Panc1 (cell line): Measurements from ENCODE around the gene ELAVL4. TPM values are rescaled to one million over a fixed set of nuclear protein-coding genes. Genes with fewer than 3 reads are reported as not detected.

Source experiments
- ATAC-seq: fragments of 200-7000 bp; cut with Tn5 transposase; 2 replicates; pipeline ENCODE4 v1.9.1; 2020; ENCODE audit warnings: mild to moderate bottlenecking, moderate library complexity
- BruUV-seq: library from RNA; stranded (reverse); fragments of 400-500 nt; replicated peaks from 2 replicates; lab custom pipeline; 2021; lab: Mats Ljungman, UMichigan
- CTCF ChIA-PET: fragments of 300-600 bp; sonication (Branson Sonifier 250); formaldehyde crosslinking; loops from one replicate; lab custom pipeline; 2022; ENCODE audit warnings: antibody characterized with exemption; lab: Charles Lee
- POLR2A ChIA-PET: fragments of 300-600 bp; sonication (Branson Sonifier 250); formaldehyde crosslinking; loops from one replicate; lab custom pipeline; 2022; ENCODE audit warnings: antibody characterized with exemption; lab: Charles Lee
- DNase-seq: peaks from one replicate; pipeline ENCODE4 v3.0.0-alpha.2; 2010; ENCODE audit warnings: low read depth, low spot score
- H3K27ac ChIP-seq: 2 replicates; pipeline ENCODE4 v1.5.1; 2011; ENCODE audit warnings: mild to moderate bottlenecking, low read length, inconsistent platforms
- H3K27me3 ChIP-seq: fragments of 200-500 bp; sonication (Bioruptor generic); 2 replicates; pipeline ENCODE4 v1.6.0; 2014; ENCODE audit warnings: low read length, inconsistent platforms; ENCODE audit not compliant: control insufficient read depth, insufficient read depth
- H3K36me3 ChIP-seq: fragments of 200-500 bp; sonication (Bioruptor generic); 2 replicates; pipeline ENCODE4 v1.5.1; 2014; ENCODE audit warnings: inconsistent platforms, mild to moderate bottlenecking, low read length, moderate library complexity; ENCODE audit not compliant: control insufficient read depth, insufficient read depth
- H3K4me1 ChIP-seq: 2 replicates; pipeline ENCODE4 v1.5.1; 2011; ENCODE audit warnings: inconsistent platforms, mild to moderate bottlenecking, low read length, moderate library complexity; ENCODE audit not compliant: control insufficient read depth, insufficient read depth
- H3K4me3 ChIP-seq, 2 experiments: 2 replicates each; pipeline ENCODE4 v1.5.1; 2011 to 2012; ENCODE audit warnings: low read depth in 2 of 2, low read length in 2 of 2, mild to moderate bottlenecking in 2 of 2, inconsistent platforms in 1 of 2, moderate library complexity in 1 of 2
- H3K9me3 ChIP-seq: fragments of 200-500 bp; sonication (Bioruptor generic); 2 replicates; pipeline ENCODE4 v1.5.1; 2014; ENCODE audit warnings: low read depth, mild to moderate bottlenecking, inconsistent platforms, low read length, moderate library complexity; ENCODE audit not compliant: control insufficient read depth, insufficient read depth
- CTCF ChIP-seq: fragments of 450-650 bp; IDR thresholded peaks from 2 replicates; pipeline ENCODE4 v1.5.1; 2017; ENCODE audit warnings: mild to moderate bottlenecking
- POLR2AphosphoS5 ChIP-seq: IDR thresholded peaks from 2 replicates; pipeline ENCODE4 v1.6.1; 2012; ENCODE audit warnings: mild to moderate bottlenecking, low read depth, low read length, moderate library complexity
- REST ChIP-seq, 2 experiments: IDR thresholded peaks; 2 replicates each; pipeline ENCODE4 v1.6.1; 2011 to 2012; ENCODE audit warnings: low read depth in 2 of 2, control low read depth in 1 of 2, low read length in 1 of 2, mild to moderate bottlenecking in 1 of 2, moderate library complexity in 1 of 2; ENCODE audit not compliant: insufficient read depth in 1 of 2
- SIN3A ChIP-seq: IDR thresholded peaks from 2 replicates; pipeline ENCODE4 v1.6.1; 2012; ENCODE audit warnings: low read depth, mild to moderate bottlenecking, low read length, moderate library complexity, borderline replicate concordance; ENCODE audit not compliant: insufficient read depth
- TCF7L2 ChIP-seq: IDR thresholded peaks from 2 replicates; pipeline ENCODE4 v1.6.1; 2011; ENCODE audit warnings: mild to moderate bottlenecking, low read depth, low read length, inconsistent platforms
- in situ Hi-C: cut with HindIII; loops from 2 replicates; pipeline ENCODE4 v1.10.0; 2016; ENCODE audit warnings: low sequenced_read_pairs, low pct_unique_long_range_greater_than_20kb
- intact Hi-C: fragments of 100-400 bp; cut with micrococcal nuclease; formaldehyde crosslinking; loops from one replicate; pipeline ENCODE4 v1.10.0; 2022; ENCODE audit not compliant: unreplicated experiment
- total RNA-seq: library from RNA; stranded (reverse); gene quantifications from one replicate; pipeline ENCODE4 v1.2.1, GENCODE V29; 2021; ENCODE audit not compliant: unreplicated experiment

The ELAVL4 gene
- total RNA-seq, 1 experiment from 2014 or later, result not detected

- TF ChIP-seq TCF7L2 (no peak), SIN3A (no peak), CTCF (no peak), REST (IDR thresholded peaks at IDR 0.05; ENCODE audit: insufficient read depth in 1 of 2, low read depth in 2 of 2, low read length in 1 of 2) (no peak), POLR2AphosphoS5 (no peak)
- POLR2A ChIA-PET, result no interaction called here
- no TSS peak for BruUV-seq
These were observed 72.4 kb downstream of the ELAVL4 start for GRCh38 chr1:50181027-50181663.

GRCh38 chr1:50183378-50184133, 74.8 kb downstream of the ELAVL4 start:
- Histone ChIP-seq H3K27me3 (no peaks in the 10 kb centered on the region; the same call in 1 of the 2 replicates), H3K9me3 (no peaks in the 10 kb centered on the region), H3K27ac (no peak overlapping the region), H3K4me1 (no peaks in the 10 kb centered on the region), H3K36me3 (no peaks in the 10 kb centered on the region), H3K4me3 (no peak overlapping the region)
- intact Hi-C loops, result no loop called here
- in situ Hi-C loops, result no loop called here
- ATAC-seq (no peak), DNase-seq (no peak)
- TF ChIP-seq TCF7L2 (no peak), POLR2AphosphoS5 (no peak), SIN3A (no peak), REST (IDR thresholded peaks at IDR 0.05; ENCODE audit: insufficient read depth in 1 of 2, low read depth in 2 of 2, low read length in 1 of 2) (no peak), CTCF (no peak)
- BruUV-seq, result no TSS peak
- CTCF ChIA-PET, result no interaction called here
- POLR2A ChIA-PET, result no interaction called here

More at GRCh38 chr1:50181027-50181663, 72.4 kb downstream of the ELAVL4 start:
- Histone ChIP-seq H3K4me3 (no peak overlapping the region), H3K27me3 (no peaks in the 10 kb centered on the region; the same call in 1 of the 2 replicates), H3K9me3 (no peaks in the 10 kb centered on the region), H3K36me3 (no peaks in the 10 kb centered on the region), H3K27ac (no peak overlapping the region), H3K4me1 (no peaks in the 10 kb centered on the region)
- intact Hi-C loops, result no loop called here
- CTCF ChIA-PET, result no interaction called here
- ATAC-seq (no peak), DNase-seq (no peak)
- in situ Hi-C loops, result no loop called here
